GM10847 (cell line): ENCODE results near the gene ZNRF1.

Experiments used
- POLR2A ChIP-seq: IDR thresholded peaks from 2 replicates; pipeline ENCODE4 v1.6.1; 2011; ENCODE audit not compliant: insufficient read length; ENCODE audit errors: extremely low read depth

Gene ZNRF1

DNA sequence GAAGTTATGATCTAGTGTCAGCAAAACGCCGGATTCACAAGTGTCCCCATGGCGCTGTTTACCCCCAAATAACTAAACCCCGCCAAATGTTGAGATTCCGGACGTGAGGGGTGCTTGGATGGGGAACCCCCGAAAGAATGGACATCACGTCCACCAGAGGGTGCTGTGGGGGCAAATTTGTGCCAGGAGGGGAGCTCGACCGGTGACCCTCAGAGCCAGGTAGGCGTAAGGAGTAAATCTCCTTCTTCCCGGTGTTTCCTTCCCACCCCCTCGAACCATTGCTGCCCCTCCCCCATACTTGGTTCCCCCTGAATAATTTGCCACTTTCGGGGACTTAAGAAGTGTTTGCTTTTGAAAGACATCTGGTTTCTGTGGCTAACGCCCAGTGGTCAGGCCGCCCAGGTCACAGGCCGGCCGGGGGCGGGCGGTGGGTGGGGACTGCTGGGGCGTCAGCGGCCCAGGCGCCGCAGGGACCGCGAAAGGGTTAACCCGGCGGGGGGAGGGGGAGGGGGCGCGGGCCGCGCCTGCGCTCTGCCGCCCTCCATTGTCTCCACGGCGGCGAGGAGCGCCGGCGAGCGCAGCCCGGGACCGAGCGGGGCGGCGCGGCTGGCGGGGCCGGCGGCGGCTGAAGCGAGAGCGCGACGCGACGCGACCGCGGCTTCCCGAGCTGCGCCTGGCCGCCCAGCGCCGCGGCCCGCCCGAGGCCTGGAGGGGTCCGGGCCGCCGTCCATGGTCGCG lies at the start of gene ZNRF1:
Gene ZNRF1, plus strand, starts transcription at position 544 of the 738 bp plus-strand sequence. CDS start 648 bp downstream, outside the sequence.
- peak; percentile 27 for TF ChIP-seq POLR2A

DNA sequence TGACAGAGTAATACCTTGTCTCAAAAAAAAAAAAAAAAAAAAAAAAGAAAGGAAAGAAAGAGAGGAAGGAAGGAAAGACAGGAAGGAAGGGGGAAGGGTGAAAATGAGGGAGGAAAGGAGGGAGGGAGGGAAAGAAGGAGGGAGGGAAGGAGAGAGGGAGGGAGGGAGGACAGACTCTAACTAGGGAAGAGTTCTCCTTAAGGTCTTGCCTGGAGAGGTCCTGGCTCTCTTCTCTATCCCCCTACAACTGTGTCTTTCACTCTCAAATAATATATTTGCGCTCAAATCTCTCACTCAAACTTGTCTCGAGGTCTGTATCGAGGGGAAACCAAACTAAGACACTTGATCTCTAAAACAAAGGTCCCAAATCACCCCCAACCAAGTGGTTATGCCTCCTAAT lies 49.5 kb upstream of the ZNRF1 start:
- TF ChIP-seq POLR2A: no peak

DNA sequence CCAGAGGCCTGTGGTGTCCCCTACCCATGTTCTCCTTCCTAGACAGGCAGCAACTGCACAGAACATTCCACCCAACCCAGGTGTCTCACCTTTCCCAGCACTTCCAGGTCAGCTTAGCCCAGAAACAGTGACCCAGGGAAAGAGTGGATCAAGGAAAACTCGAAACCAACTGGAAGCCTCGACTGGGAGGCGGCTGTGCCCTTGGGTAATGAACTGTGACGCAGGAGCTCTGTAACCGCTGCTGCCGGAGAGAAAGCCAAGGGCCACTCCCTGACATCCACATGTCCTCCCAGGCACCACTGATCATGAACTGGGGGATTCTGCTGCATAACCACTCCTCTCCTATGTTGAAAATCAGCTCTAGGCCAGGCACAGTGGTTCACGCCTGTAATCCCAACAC lies 48.3 kb upstream of the ZNRF1 start:
- no peak for TF ChIP-seq POLR2A

DNA sequence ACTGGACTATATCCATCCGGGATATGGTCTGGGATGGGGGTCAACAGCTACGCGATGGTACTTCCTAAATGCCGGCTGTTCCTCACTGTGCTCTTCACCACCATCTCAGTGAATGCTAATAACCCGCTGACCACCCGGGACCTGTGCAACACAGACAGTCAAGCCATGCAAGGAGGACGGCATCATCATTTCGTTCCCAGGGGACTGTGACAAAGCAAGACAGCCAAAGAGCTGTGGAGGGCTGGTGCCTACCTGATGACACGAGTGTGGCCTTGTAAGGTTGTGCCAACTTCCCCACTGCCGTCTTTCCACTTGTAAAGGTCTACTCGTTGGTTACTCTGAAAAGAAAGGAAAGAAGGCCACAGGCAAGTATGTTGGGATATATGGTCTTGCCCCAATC lies 47.6 kb upstream of the ZNRF1 start:
- TF ChIP-seq POLR2A: no peak

DNA sequence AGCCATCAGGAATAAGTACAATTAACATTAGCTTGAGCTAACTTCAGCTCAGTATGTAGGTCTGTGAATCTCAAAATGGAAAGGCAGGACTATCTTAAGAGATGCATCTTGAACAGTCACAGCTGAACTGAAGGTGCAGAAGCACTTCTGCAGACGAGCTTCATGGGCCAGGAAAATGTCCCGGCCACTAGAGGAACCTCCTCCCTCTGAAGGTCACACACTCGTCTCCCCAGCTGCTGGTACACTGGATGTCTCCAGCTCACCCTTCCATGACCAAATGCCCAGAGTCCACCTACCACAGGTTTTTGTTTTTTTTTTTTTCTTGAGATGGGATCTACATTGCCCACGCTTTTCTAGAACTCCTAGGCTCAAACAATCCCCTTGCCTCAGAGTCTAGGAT lies 47.1 kb upstream of the ZNRF1 start:
- TF ChIP-seq POLR2A: no peak

DNA sequence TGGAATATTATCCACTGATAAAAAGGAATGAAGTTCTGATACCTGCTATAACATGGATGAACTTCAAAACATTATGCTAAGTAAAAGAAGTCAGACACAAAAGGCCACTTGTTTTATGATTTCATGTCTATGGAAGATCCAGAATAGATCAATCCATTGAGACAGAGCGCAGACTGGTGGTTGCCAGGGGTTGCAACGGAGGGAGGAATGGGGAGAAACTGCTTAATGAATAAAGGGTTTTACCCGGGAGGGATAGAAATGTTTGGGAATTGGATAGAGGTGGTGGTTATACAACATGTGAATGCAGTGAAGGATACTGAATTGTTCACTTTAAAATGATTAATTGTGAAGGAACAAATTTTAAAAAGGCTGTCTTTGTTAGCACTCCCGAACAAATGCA lies 44.1 kb upstream of the ZNRF1 start:
- TF ChIP-seq POLR2A: no peak

DNA sequence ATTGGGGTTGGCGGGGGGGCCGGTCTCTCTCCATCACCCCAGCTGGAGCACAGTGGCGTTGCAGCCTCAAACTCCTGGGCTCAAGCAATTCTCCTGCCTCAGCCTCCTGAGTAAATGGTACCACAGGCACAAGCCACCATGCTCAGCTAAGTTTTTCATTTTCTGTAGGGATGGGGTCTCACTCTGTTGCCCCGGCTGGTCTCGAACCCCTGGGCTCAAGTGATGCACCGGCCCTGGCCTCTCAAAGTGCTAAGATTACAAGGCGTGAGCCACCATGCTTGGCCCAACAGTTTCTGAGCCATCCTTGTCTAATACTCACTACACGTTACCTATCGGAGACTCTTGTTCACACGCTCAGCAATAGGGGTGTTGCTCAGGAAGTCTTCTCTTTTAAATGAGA lies 25.5 kb upstream of the ZNRF1 start:
- TF ChIP-seq POLR2A: no peak

DNA sequence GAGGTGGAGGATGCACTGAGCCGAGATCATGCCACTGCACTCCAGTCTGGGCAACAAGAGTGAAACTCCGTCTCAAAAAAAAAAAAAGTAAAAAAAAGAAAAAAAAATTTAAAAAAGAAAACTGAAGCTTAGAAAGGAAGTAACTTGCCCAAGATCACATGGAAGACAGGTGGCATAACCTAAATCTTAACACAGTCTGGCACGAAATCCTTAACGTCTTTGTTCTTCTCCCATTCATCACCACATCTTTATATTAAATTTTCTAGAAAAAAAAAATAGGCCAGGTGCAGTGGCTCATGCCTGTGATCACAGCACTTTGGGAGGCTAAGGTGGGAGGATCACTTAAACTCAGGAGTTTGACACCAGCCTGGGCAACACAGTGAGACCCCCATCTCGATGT lies 23.2 kb upstream of the ZNRF1 start:
- no peak for TF ChIP-seq POLR2A

DNA sequence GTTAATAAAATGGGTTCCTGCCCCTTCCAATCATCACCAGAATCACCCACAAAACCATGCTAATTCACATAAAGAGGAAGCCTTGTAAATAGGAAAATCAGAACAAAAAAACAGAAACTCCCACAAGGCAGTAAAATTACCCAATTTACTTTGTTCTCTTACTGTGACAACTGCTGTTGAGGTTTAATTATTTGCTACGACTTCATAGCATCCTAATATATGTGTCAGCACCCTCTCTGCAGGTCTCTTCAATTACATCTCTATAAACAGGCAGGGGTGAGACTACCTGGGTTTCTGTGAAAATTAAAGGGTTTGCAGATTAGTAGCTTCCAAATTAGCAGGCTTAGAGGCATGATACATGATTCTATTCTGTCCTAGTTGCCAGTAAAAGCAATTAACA lies 16.6 kb upstream of the ZNRF1 start:
- no peak for TF ChIP-seq POLR2A

DNA sequence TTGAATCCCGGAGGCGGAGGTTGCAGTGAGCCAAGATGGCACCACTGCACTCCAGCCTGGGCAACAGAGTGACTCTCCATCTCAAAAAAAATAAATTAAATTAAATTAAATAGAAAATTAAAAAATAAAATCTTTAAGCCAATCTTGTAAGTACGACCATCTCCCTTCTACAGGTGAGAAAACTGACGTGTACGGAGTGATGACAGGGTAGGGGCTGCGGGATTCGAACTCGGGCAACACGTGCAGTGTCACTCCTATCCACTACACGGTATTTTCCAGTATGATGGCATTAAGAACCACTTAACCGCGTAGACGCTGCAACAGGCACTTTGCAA lies 14.7 kb upstream of the ZNRF1 start:
- no peak for TF ChIP-seq POLR2A

DNA sequence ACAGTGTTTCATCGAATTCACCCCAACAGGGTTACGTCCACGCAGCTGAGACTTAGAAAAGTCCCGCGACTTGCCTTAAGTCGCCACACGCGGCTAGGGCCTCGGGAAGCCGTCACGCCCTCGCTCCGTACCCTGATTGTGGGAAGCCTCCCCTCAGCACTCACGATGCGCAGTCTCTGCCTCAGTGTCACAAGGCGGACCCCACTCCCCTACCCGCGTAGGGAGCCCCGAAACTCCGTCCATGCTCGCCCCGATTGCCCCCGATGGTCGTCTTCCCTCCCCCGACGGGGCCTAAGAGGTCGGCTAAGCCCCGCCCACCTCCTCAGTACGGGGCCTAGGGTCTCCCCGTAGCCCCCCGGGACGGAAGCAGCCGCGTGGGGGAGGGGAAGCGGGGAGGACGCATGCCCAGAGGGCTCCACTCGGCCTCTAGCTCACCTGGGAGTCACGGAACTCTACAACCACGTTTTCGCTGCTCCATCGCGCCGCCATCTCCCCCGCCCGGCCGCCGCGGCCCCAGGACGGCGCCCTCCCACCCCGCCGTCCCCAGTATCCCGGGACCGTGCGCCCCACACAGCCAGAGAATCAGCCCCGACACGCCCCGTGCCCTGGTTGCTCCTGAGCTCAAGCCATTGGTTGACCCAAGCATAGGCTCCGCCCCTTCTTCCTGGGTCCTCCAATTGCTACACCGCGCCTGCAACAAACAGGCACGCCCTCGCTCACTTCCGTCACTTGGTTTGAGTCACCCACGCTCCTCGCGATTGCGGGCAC lies 14.1 kb upstream of the ZNRF1 start, which contains the start of gene WDR59:
Gene WDR59, minus strand, starts transcription at position 595 of the 768 bp plus-strand sequence. Its CDS starts 106 bp downstream, at position 489.
- peak; percentile 43 for TF ChIP-seq POLR2A

DNA sequence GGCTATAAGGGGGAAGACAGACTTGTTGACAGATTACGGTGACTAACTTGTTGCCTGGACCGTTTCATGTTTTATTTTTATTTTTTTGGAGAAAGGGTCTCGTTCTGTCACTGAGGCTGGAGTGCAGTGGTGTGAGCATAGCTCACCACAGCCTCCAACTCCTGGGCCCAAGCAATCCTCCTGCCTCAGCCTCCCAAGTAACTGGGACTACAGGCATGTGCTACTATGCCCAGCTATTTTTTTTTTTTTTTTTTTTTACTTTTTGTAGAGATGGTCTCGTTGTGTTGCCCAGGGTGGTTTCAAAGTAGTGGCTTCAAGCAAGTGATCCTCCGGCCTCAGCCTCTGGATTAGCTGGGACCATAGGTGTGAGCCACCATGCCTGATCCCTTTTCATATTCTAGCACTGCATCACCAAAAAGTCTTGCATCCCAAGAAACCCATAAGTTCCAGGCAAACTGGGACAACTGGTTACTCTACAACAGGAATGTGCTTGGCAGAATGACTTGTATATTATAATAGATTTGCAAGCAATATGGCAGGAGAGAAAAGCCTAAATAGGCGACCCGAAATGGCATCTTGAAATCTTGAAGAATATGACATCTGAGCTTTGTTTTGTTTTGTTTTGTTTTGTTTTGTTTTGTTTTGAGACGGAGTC lies 11.7 kb upstream of the ZNRF1 start:
- TF ChIP-seq POLR2A: no peak

DNA sequence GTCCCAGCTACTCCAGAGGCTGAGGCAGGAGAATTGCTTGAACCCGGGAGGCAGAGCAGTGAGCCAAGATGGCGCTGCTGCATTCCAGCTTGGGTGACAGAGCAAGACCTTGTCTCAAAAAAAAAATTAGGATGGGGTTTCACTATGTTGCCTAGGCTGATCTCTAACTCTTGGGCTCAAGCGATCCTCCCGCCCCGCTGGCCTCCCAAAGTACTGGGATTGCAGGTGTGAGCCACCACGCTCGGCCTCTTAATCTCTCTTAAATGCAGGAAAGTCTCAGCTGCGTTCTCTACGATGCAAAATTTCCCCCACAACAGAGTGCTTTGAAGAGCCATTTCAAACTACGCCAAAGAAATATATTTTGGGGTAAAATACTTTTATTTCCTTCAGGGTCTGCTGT lies 8.0 kb upstream of the ZNRF1 start:
- TF ChIP-seq POLR2A: no peak

DNA sequence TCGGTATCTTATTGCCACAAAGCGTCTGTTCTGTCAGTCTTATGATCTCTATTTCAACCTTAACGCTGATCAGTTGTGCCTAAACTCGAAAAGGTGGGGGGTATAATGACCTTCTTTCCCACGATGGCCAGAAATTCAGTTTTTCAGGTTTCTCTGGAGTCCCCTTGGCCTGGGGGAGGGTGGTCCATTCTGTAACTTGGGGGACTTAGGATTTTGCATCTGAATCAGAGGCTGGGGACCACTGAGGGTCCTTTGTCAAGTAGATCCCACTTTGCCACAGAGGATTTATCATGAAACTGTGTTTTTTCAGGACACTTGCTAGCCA lies 7.6 kb upstream of the ZNRF1 start:
- TF ChIP-seq POLR2A: no peak

DNA sequence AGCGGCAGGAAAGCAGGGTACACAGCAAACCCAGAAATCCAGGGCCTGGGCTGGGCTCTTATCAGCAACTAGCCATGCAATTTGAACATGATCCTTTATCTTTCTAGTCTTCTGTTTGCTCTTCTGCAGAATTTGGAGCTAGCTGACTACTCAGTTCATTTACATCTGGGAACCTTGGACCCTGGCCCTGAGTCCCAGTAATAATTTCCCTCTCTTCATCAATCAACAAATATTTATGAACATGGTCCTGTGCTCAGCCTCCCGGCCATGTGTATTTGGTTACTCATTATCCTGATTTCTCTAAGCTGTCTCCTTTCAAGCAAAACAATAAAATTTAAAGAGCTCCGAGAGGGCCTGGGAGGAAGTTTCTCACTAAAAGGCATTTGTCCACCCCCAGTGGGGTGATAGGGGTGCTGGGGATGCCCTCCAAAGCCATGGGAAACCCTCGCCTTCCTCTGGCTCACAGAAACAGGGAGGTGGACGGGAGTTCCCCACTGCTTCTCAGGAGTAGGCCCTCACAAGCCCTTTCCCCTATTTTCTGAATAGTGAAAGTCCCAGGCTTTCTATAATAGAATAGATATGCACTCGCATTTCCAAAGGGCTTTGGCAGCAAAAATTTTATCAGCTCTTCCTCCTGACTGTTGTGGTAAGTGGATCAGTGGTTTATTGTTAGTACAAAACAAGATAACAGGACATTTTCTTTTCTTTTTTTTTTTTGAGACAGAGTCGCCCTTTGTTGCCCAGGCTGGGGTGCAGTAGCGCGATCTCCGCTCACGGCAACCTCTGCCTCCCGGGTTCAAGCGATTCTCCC lies 7.0 kb upstream of the ZNRF1 start:
- no peak for TF ChIP-seq POLR2A
